MG63 (cell line): Measurements from ENCODE around the gene C1orf122. TPM values are rescaled to one million over a fixed set of nuclear protein-coding genes. Genes with fewer than 3 reads are reported as not detected.

Experiments used
- total RNA-seq: library from RNA; depleted of rRNA; stranded (reverse); fragments of >200 nt; shearing (Covaris generic); gene quantifications from 2 replicates; pipeline ENCODE4 v1.2.3, GENCODE V29; 2014; ENCODE audit warnings: low replicate concordance; rRNA removed

C1orf122 gene
- total RNA-seq, 1 experiment from 2014 or later = 68.2 TPM

Other genes with a start within 250 kb of the C1orf122 start
- gene GNL2, start 211.9 kb upstream of the C1orf122 start, total RNA-seq = 66.5 and 126 TPM in 2 replicates
- gene RSPO1, start 172.9 kb upstream of the C1orf122 start, total RNA-seq = not detected in 2 replicates
- gene CDCA8, start 115.3 kb upstream of the C1orf122 start, total RNA-seq = 6.3 and 14.2 TPM in 2 replicates
- not detected in 2 replicates for gene EPHA10, start 42.7 kb upstream of the C1orf122 start, total RNA-seq
- gene MANEAL, start 13.9 kb upstream of the C1orf122 start, total RNA-seq = 8.8 and 15.0 TPM in 2 replicates
- 34.7 and 37.8 TPM in 2 replicates for gene YRDC, start 418 bp downstream of the C1orf122 start, total RNA-seq
- gene MTF1, start 51.8 kb downstream of the C1orf122 start, total RNA-seq = 2.2 and 2.5 TPM in 2 replicates
- 12.4 and 19.2 TPM in 2 replicates for gene INPP5B, start 139.3 kb downstream of the C1orf122 start, total RNA-seq
- 91.1 and 159 TPM in 2 replicates for gene SF3A3, start 182.2 kb downstream of the C1orf122 start, total RNA-seq
- gene FHL3, start 197.7 kb downstream of the C1orf122 start, total RNA-seq = 13.7 and 26.0 TPM in 2 replicates
- 101 and 200 TPM in 2 replicates for gene UTP11, start 204.9 kb downstream of the C1orf122 start, total RNA-seq
- not detected in 2 replicates for gene POU3F1, start 239.0 kb downstream of the C1orf122 start, total RNA-seq